WTC11 (cell line): ENCODE results near the gene ZBTB43. TPM values are rescaled to one million over a fixed set of nuclear protein-coding genes. Genes with fewer than 3 reads are reported as not detected.

Experiments
- ATAC-seq: fragments of 200-7000 bp; cut with Tn5 transposase; 2 replicates; pipeline ENCODE4 v1.10.0; 2021; ENCODE audit warnings: mild to moderate bottlenecking, moderate library complexity
- CTCF ChIA-PET: fragments of 300-600 bp; sonication (Branson Sonifier 250); formaldehyde crosslinking; loops from one replicate; lab custom pipeline; 2021; ENCODE audit warnings: antibody characterized with exemption; lab: Charles Lee
- POLR2A ChIA-PET: fragments of 350-600 bp; sonication (Branson Sonifier 250); formaldehyde crosslinking; loops from one replicate; lab custom pipeline; 2021; ENCODE audit warnings: antibody characterized with exemption; lab: Charles Lee
- DNase-seq: peaks from one replicate; pipeline ENCODE4 v3.0.0; 2021; ENCODE audit warnings: low spot score
- H3K27ac Mint-ChIP-seq: 2 replicates; pipeline ENCODE4 v1.8.0; 2021; ENCODE audit warnings: mixed read lengths
- H3K27me3 Mint-ChIP-seq: 2 replicates; pipeline ENCODE4 v1.8.0; 2021; ENCODE audit warnings: low read depth, mild to moderate bottlenecking, moderate library complexity, mixed read lengths
- H3K36me3 Mint-ChIP-seq: 2 replicates; pipeline ENCODE4 v1.8.0; 2021; ENCODE audit warnings: mixed read lengths
- H3K4me1 Mint-ChIP-seq: 2 replicates; pipeline ENCODE4 v1.8.0; 2022; ENCODE audit warnings: mixed read lengths
- H3K4me3 Mint-ChIP-seq: 2 replicates; pipeline ENCODE4 v1.8.0; 2021; ENCODE audit warnings: mild to moderate bottlenecking, moderate library complexity, mixed read lengths
- H3K9me3 Mint-ChIP-seq: 2 replicates; pipeline ENCODE4 v1.8.0; 2021; ENCODE audit warnings: mixed read lengths
- CREM ChIP-seq: sonication (generic); formaldehyde crosslinking; IDR thresholded peaks from 2 replicates; pipeline ENCODE4 v1.8.1; 2022; ENCODE audit warnings: mild to moderate bottlenecking, missing genetic modification reagents, moderate library complexity
- ETV6 ChIP-seq: sonication (generic); formaldehyde crosslinking; IDR thresholded peaks from 2 replicates; pipeline ENCODE4 v1.8.1; 2022; ENCODE audit warnings: mild to moderate bottlenecking, missing genetic modification reagents
- GABPB1 ChIP-seq: sonication (generic); formaldehyde crosslinking; IDR thresholded peaks from 2 replicates; pipeline ENCODE4 v1.8.1; 2023; ENCODE audit warnings: mild to moderate bottlenecking, missing genetic modification reagents
- JAZF1 ChIP-seq: fragments of 250-450 bp; sonication (Bioruptor Pico); IDR thresholded peaks from 2 replicates; pipeline ENCODE4 v1.9.0; 2021; ENCODE audit warnings: moderate library complexity, mild to moderate bottlenecking, inconsistent platforms
- MYBL2 ChIP-seq: sonication (generic); formaldehyde crosslinking; IDR thresholded peaks from 2 replicates; pipeline ENCODE4 v1.8.1; 2023; ENCODE audit warnings: mild to moderate bottlenecking, moderate library complexity, missing genetic modification reagents
- NFATC4 ChIP-seq: fragments of 250-450 bp; sonication (Bioruptor Pico); IDR thresholded peaks from 2 replicates; pipeline ENCODE4 v1.9.0; 2021; ENCODE audit warnings: mild to moderate bottlenecking
- NFYB ChIP-seq: sonication (generic); formaldehyde crosslinking; conservative IDR thresholded peaks from 2 replicates; pipeline ENCODE4 v1.8.0; 2022; ENCODE audit warnings: low read depth, missing genetic modification reagents
- RORB ChIP-seq: fragments of 250-450 bp; sonication (Bioruptor Pico); IDR thresholded peaks from 2 replicates; pipeline ENCODE4 v1.9.0; 2021; ENCODE audit warnings: mild to moderate bottlenecking
- ZNF121 ChIP-seq: sonication (generic); formaldehyde crosslinking; IDR thresholded peaks from 2 replicates; pipeline ENCODE4 v1.8.0; 2023; ENCODE audit warnings: missing genetic modification reagents
- ZNF138 ChIP-seq: sonication (generic); formaldehyde crosslinking; conservative IDR thresholded peaks from 2 replicates; pipeline ENCODE4 v1.8.1; 2022; ENCODE audit warnings: mild to moderate bottlenecking, moderate library complexity, missing genetic modification reagents
- ZNF232 ChIP-seq: sonication (generic); formaldehyde crosslinking; IDR thresholded peaks from 2 replicates; pipeline ENCODE4 v1.8.0; 2022; ENCODE audit warnings: mild to moderate bottlenecking, missing genetic modification reagents
- ZNF396 ChIP-seq: fragments of 250-450 bp; sonication (Bioruptor Pico); IDR thresholded peaks from 2 replicates; pipeline ENCODE4 v1.8.0; 2021; ENCODE audit warnings: mild to moderate bottlenecking, moderate library complexity, borderline replicate concordance
- ZNF423 ChIP-seq: fragments of 250-450 bp; sonication (Bioruptor Pico); IDR thresholded peaks from 2 replicates; pipeline ENCODE4 v2.1.2; 2022; ENCODE audit warnings: mild to moderate bottlenecking, moderate library complexity
- ZNF671 ChIP-seq: fragments of 250-450 bp; sonication (Bioruptor Pico); IDR thresholded peaks from 2 replicates; pipeline ENCODE4 v1.8.0; 2021; ENCODE audit warnings: mild to moderate bottlenecking
- total RNA-seq: library from RNA; stranded (reverse); gene quantifications from 3 replicates; pipeline ENCODE4 v1.2.3, GENCODE V29; 2021
- TF ChIP-seq, protein P1 (sequence below): sonication (generic); formaldehyde crosslinking; IDR thresholded peaks from 2 replicates; pipeline ENCODE4 v1.8.1; 2023; ENCODE audit warnings: mild to moderate bottlenecking, missing genetic modification reagents, moderate library complexity
- TF ChIP-seq, protein P2 (sequence below): sonication (generic); formaldehyde crosslinking; IDR thresholded peaks from 2 replicates; pipeline ENCODE4 v1.8.1; 2023; ENCODE audit warnings: mild to moderate bottlenecking, missing genetic modification reagents
- TF ChIP-seq, protein P3 (sequence below): sonication (generic); formaldehyde crosslinking; IDR thresholded peaks from 2 replicates; pipeline ENCODE4 v1.8.0; 2022; ENCODE audit warnings: mild to moderate bottlenecking, missing genetic modification reagents
- TF ChIP-seq, protein P4 (sequence below): fragments of 250-450 bp; sonication (Bioruptor Pico); IDR thresholded peaks from 2 replicates; pipeline ENCODE4 v1.9.0; 2021; ENCODE audit warnings: moderate library complexity, mild to moderate bottlenecking, inconsistent platforms, borderline replicate concordance
- TF ChIP-seq, protein P5 (sequence below): sonication (generic); formaldehyde crosslinking; IDR thresholded peaks from 2 replicates; pipeline ENCODE4 v1.8.1; 2022; ENCODE audit warnings: low read depth, missing genetic modification reagents, borderline replicate concordance
- TF ChIP-seq, protein P6 (sequence below): sonication (generic); formaldehyde crosslinking; IDR thresholded peaks from 2 replicates; pipeline ENCODE4 v1.8.1; 2022; ENCODE audit warnings: missing genetic modification reagents, borderline replicate concordance
- TF ChIP-seq, protein P7 (sequence below): sonication (generic); formaldehyde crosslinking; IDR thresholded peaks from 2 replicates; pipeline ENCODE4 v1.8.0; 2022; ENCODE audit warnings: missing genetic modification reagents

The ZBTB43 gene
- total RNA-seq, 1 experiment from 2014 or later = 23.8 TPM

DNA sequence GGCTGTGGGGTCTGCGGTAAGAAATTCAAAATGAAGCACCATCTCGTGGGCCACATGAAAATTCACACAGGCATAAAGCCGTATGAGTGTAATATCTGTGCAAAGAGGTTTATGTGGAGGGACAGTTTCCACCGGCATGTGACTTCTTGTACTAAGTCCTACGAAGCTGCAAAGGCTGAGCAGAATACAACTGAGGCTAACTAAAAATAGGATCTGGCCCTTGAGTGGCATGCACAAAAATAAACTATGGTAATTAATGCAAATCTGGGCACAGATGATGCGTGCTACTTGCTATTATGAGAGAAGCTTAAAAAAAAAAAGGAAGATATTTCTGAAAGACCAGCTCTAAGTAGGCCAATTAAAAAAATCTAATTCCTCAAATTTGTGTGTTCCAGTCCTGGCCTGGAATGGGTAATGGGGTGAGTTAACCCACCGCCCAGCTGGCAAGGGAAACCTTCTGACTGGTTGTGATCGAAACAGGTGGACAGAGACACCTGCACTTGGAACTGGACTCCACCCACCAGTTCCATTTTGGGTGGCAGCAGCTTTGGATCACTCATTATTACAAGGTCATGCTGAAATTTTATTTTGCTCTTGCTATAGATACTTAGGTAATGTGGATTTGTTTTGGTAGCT is 29.0 kb downstream of the ZBTB43 start:
- CTCF ChIA-PET = no interaction called here

DNA sequence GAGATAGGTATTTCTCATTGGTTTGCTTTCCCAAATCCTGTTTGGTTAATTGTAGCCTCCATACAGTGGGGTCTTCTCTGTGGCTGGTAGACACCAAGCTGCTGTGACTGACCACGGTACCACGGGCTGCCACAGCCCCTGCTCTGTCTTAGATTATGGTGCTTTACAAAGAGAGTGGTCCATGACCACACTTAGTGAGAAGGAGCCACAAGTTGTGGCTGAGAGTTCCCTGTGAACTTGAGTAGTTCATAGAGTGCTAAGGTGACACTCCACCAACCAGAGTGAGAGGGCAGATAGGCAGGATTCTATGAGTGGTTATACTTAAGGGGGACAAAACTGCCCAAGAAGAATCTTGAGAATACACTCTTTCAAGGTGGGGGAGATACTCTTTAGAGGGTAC is 29.8 kb downstream of the ZBTB43 start:
- CTCF ChIA-PET = no interaction called here

More for the DNA sequence above, 29.0 kb downstream of the ZBTB43 start:
- Mint-ChIP-seq H3K9me3 (no peaks in the 10 kb centered on the region), H3K27ac (no peak overlapping the region), H3K27me3 (no peaks in the 10 kb centered on the region), H3K36me3 (peaks cover 33% of the 10 kb centered on the region), H3K4me1 (no peaks in the 10 kb centered on the region), H3K4me3 (no peak overlapping the region)
- POLR2A ChIA-PET = no interaction called here
- no peak for DNase-seq
- TF ChIP-seq CREM (CRISPR knock-in tag) = no peak
- TF ChIP-seq, protein P1, sequence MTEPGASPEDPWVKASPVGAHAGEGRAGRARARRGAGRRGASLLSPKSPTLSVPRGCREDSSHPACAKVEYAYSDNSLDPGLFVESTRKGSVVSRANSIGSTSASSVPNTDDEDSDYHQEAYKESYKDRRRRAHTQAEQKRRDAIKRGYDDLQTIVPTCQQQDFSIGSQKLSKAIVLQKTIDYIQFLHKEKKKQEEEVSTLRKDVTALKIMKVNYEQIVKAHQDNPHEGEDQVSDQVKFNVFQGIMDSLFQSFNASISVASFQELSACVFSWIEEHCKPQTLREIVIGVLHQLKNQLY (CRISPR knock-in tag) = no peak
- TF ChIP-seq, protein P2, sequence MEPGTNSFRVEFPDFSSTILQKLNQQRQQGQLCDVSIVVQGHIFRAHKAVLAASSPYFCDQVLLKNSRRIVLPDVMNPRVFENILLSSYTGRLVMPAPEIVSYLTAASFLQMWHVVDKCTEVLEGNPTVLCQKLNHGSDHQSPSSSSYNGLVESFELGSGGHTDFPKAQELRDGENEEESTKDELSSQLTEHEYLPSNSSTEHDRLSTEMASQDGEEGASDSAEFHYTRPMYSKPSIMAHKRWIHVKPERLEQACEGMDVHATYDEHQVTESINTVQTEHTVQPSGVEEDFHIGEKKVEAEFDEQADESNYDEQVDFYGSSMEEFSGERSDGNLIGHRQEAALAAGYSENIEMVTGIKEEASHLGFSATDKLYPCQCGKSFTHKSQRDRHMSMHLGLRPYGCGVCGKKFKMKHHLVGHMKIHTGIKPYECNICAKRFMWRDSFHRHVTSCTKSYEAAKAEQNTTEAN (CRISPR knock-in tag) = no peak
- TF ChIP-seq RORB = no peak
- no peak for ATAC-seq

More for the DNA sequence above, 29.8 kb downstream of the ZBTB43 start:
- Mint-ChIP-seq H3K4me3 (no peak overlapping the region), H3K9me3 (no peaks in the 10 kb centered on the region), H3K27ac (no peak overlapping the region), H3K27me3 (no peaks in the 10 kb centered on the region), H3K4me1 (0 out of 2 replicates have a peak, but pooled peaks cover under 1% of the 10 kb centered on the region), H3K36me3 (peaks cover 33% of the 10 kb centered on the region)
- ATAC-seq = no peak
- POLR2A ChIA-PET = no interaction called here
- no peak for DNase-seq
- no peak for TF ChIP-seq ETV6 (CRISPR knock-in tag)
- TF ChIP-seq NFYB = no peak
- no peak for TF ChIP-seq NFATC4 (CRISPR knock-in tag)
- TF ChIP-seq ZNF423 (CRISPR knock-in tag) = no peak
- TF ChIP-seq JAZF1 (CRISPR knock-in tag) = no peak
- TF ChIP-seq MYBL2 = no peak
- no peak for TF ChIP-seq ZNF671
- TF ChIP-seq ZNF396 (CRISPR knock-in tag) = no peak
- TF ChIP-seq GABPB1 (CRISPR knock-in tag) = no peak
- TF ChIP-seq, protein P3, sequence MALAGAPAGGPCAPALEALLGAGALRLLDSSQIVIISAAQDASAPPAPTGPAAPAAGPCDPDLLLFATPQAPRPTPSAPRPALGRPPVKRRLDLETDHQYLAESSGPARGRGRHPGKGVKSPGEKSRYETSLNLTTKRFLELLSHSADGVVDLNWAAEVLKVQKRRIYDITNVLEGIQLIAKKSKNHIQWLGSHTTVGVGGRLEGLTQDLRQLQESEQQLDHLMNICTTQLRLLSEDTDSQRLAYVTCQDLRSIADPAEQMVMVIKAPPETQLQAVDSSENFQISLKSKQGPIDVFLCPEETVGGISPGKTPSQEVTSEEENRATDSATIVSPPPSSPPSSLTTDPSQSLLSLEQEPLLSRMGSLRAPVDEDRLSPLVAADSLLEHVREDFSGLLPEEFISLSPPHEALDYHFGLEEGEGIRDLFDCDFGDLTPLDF (CRISPR knock-in tag) = no peak
- no peak for TF ChIP-seq ZNF138 (CRISPR knock-in tag)
- no peak for TF ChIP-seq ZNF121 (CRISPR knock-in tag)
- TF ChIP-seq, protein P4, sequence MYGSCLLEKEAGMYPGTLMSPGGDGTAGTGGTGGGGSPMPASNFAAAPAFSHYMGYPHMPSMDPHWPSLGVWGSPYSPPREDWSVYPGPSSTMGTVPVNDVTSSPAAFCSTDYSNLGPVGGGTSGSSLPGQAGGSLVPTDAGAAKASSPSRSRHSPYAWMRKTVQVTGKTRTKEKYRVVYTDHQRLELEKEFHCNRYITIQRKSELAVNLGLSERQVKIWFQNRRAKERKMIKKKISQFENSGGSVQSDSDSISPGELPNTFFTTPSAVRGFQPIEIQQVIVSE (CRISPR knock-in tag) = no peak
- TF ChIP-seq, protein P5, sequence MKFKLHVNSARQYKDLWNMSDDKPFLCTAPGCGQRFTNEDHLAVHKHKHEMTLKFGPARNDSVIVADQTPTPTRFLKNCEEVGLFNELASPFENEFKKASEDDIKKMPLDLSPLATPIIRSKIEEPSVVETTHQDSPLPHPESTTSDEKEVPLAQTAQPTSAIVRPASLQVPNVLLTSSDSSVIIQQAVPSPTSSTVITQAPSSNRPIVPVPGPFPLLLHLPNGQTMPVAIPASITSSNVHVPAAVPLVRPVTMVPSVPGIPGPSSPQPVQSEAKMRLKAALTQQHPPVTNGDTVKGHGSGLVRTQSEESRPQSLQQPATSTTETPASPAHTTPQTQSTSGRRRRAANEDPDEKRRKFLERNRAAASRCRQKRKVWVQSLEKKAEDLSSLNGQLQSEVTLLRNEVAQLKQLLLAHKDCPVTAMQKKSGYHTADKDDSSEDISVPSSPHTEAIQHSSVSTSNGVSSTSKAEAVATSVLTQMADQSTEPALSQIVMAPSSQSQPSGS (CRISPR knock-in tag) = no peak
- TF ChIP-seq, protein P6, sequence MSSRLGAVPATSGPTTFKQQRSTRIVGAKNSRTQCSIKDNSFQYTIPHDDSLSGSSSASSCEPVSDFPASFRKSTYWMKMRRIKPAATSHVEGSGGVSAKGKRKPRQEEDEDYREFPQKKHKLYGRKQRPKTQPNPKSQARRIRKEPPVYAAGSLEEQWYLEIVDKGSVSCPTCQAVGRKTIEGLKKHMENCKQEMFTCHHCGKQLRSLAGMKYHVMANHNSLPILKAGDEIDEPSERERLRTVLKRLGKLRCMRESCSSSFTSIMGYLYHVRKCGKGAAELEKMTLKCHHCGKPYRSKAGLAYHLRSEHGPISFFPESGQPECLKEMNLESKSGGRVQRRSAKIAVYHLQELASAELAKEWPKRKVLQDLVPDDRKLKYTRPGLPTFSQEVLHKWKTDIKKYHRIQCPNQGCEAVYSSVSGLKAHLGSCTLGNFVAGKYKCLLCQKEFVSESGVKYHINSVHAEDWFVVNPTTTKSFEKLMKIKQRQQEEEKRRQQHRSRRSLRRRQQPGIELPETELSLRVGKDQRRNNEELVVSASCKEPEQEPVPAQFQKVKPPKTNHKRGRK (CRISPR knock-in tag) = no peak
- TF ChIP-seq ZNF232 = no peak
- TF ChIP-seq, protein P7, sequence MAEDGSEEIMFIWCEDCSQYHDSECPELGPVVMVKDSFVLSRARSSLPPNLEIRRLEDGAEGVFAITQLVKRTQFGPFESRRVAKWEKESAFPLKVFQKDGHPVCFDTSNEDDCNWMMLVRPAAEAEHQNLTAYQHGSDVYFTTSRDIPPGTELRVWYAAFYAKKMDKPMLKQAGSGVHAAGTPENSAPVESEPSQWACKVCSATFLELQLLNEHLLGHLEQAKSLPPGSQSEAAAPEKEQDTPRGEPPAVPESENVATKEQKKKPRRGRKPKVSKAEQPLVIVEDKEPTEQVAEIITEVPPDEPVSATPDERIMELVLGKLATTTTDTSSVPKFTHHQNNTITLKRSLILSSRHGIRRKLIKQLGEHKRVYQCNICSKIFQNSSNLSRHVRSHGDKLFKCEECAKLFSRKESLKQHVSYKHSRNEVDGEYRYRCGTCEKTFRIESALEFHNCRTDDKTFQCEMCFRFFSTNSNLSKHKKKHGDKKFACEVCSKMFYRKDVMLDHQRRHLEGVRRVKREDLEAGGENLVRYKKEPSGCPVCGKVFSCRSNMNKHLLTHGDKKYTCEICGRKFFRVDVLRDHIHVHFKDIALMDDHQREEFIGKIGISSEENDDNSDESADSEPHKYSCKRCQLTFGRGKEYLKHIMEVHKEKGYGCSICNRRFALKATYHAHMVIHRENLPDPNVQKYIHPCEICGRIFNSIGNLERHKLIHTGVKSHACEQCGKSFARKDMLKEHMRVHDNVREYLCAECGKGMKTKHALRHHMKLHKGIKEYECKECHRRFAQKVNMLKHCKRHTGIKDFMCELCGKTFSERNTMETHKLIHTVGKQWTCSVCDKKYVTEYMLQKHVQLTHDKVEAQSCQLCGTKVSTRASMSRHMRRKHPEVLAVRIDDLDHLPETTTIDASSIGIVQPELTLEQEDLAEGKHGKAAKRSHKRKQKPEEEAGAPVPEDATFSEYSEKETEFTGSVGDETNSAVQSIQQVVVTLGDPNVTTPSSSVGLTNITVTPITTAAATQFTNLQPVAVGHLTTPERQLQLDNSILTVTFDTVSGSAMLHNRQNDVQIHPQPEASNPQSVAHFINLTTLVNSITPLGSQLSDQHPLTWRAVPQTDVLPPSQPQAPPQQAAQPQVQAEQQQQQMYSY (CRISPR knock-in tag) = no peak
